GM12878 (cell line): ENCODE results near the gene OR2C1. TPM values are rescaled to one million over a fixed set of nuclear protein-coding genes. Genes with fewer than 3 reads are reported as not detected.
A peak's percentile ranks its signal among the peaks of the same experiment; 100 is the strongest.

Experiments used
- BHLHE40 ChIP-seq, 2 experiments: fragments of 450-650 bp in 1 of 2; IDR thresholded peaks; 2 replicates each; pipeline ENCODE4 v1.6.1; 2011 to 2017; ENCODE audit warnings: low read depth in 2 of 2, borderline replicate concordance in 1 of 2, improper control_type of control experiment in 1 of 2, low read length in 1 of 2, mild to moderate bottlenecking in 1 of 2
- CBFB ChIP-seq: IDR thresholded peaks from 2 replicates; pipeline ENCODE4 v1.6.1; 2016; ENCODE audit warnings: antibody characterized with exemption, low read depth
- CREB1 ChIP-seq: IDR thresholded peaks from 2 replicates; pipeline ENCODE4 v1.6.1; 2012; ENCODE audit warnings: low read depth, mild to moderate bottlenecking, inconsistent platforms
- CREM ChIP-seq: IDR thresholded peaks from 2 replicates; pipeline ENCODE4 v1.6.1; 2014; ENCODE audit warnings: antibody characterized with exemption, low read depth
- GABPA ChIP-seq: IDR thresholded peaks from 2 replicates; pipeline ENCODE4 v1.6.1; 2014; ENCODE audit warnings: antibody characterized with exemption, low read depth, mild to moderate bottlenecking, inconsistent platforms
- GATAD2B ChIP-seq: fragments of 450-650 bp; conservative IDR thresholded peaks from 2 replicates; pipeline ENCODE4 v1.6.1; 2017; ENCODE audit warnings: low read depth, mild to moderate bottlenecking, moderate library complexity
- MYB ChIP-seq: fragments of 150-350 bp; IDR thresholded peaks from 2 replicates; pipeline ENCODE4 v1.6.1; 2014; ENCODE audit warnings: mild to moderate bottlenecking, low read depth, low read length, borderline replicate concordance
- NBN ChIP-seq: fragments of 450-650 bp; IDR thresholded peaks from 2 replicates; pipeline ENCODE4 v1.6.1; 2016
- NFYB ChIP-seq: IDR thresholded peaks from 2 replicates; pipeline ENCODE4 v1.6.1; 2011; ENCODE audit warnings: low read depth, mild to moderate bottlenecking, low read length, improper control_type of control experiment, moderate library complexity; ENCODE audit not compliant: insufficient read depth
- NRF1 ChIP-seq: conservative IDR thresholded peaks from 2 replicates; pipeline ENCODE4 v1.6.1; 2011; ENCODE audit warnings: mild to moderate bottlenecking, low read depth, low read length, improper control_type of control experiment
- RUNX3 ChIP-seq: IDR thresholded peaks from 2 replicates; pipeline ENCODE4 v1.6.1; 2012; ENCODE audit warnings: low read length, inconsistent platforms
- SP1 ChIP-seq: IDR thresholded peaks from one replicate; pipeline ENCODE4 v1.6.1; 2011; ENCODE audit warnings: low read depth, low read length
- TAF1 ChIP-seq: IDR thresholded peaks from 2 replicates; pipeline ENCODE4 v1.6.1; 2011; ENCODE audit warnings: mild to moderate bottlenecking, low read depth, low read length, borderline replicate concordance
- WRNIP1 ChIP-seq: IDR thresholded peaks from 2 replicates; pipeline ENCODE4 v1.6.1; 2011; ENCODE audit warnings: low read depth, low read length, improper control_type of control experiment, borderline replicate concordance
- ZNF24 ChIP-seq: fragments of 450-650 bp; IDR thresholded peaks from 2 replicates; pipeline ENCODE4 v1.6.1; 2017; ENCODE audit warnings: antibody characterized with exemption, mild to moderate bottlenecking
- polyA plus RNA-seq, 11 experiments: library from polyadenylated mRNA; depleted of rRNA in 4 of 11; unstranded in 6 of 11; stranded (reverse) in 5 of 11; fragments of >200 nt; fragmentation: Nextera tagmentation in 4 of 11; fragmentation: Illumina TruSeq in 1 of 11; extraction: Ambion mirVana in 4 of 11; extraction: Trizol in 1 of 11; gene quantifications; 1 replicate in 1 of 11; 2 replicates in 10 of 11; pipeline versions ENCODE4 v1.2.1 to v1.2.3, GENCODE V29; 2011 to 2016; ENCODE audit warnings: inconsistent platforms in 2 of 11, missing spikeins in 2 of 11, low read depth in 1 of 11
- total RNA-seq, 4 experiments: library from RNA; depleted of rRNA in 3 of 4; stranded (reverse); fragments of >200 nt in 3 of 4; fragmentation: Illumina TruSeq in 1 of 4; extraction: Trizol in 1 of 4; gene quantifications; 2 replicates each; pipeline versions ENCODE4 v1.2.1 to v1.2.3, GENCODE V29; 2013 to 2021
- TF ChIP-seq, protein P1 (sequence below): fragments of 450-650 bp; IDR thresholded peaks from 2 replicates; pipeline ENCODE4 v1.6.1; 2016; ENCODE audit warnings: mild to moderate bottlenecking, moderate library complexity, borderline replicate concordance
- TF ChIP-seq, protein P2 (sequence below): fragments of 450-650 bp; IDR thresholded peaks from 2 replicates; pipeline ENCODE4 v1.6.1; 2017; ENCODE audit warnings: mild to moderate bottlenecking, moderate library complexity
- TF ChIP-seq, protein P3 (sequence below): fragments of 450-650 bp; IDR thresholded peaks from 2 replicates; pipeline ENCODE4 v1.6.1; 2016; ENCODE audit warnings: mild to moderate bottlenecking

Gene OR2C1
- total and polyA plus RNA-seq, 10 of the 15 experiments (the other 5 are each of a cell fraction or from before 2014, with no cell fraction given) = 0.05 to 0.21 (median 0.14) TPM; not detected in 5

DNA sequence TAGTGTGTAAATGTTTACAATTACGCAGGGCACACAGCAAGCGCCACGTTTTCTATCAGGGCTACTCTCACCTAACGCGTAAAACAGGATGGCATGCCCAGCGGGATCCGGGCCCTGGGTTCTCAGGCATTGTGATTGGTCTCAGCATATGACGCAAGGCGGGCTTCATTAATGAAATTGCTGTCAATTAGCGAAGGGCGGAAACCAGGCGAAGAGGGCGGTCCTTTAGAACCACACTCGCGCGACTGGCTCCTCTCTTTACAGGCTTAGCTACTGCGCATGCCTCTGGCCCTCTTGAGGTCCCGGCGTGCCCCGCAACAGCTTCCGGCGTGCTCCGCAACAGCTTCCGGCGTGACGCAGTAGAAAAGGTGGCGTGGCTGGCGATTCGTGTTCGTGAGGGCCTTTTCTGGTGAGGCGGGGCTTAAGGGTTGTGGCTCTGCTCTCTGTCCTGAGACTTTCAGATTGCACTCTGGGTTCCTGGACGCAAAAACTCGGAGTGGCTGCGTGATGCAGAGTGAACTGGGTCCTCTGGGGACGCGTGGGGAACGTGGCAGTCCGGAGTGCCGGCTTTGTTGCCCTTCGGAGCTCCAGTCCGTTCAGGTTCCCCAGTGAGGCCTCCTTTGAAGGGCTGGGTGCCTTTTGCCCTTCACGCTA lies 9.2 kb downstream of the OR2C1 start (continued):
- TF ChIP-seq CREM = 0 out of 2 replicates have a peak, but pooled peaks have one; percentile 28
- TF ChIP-seq CBFB = no peak
- TF ChIP-seq BHLHE40 (IDR thresholded peaks at IDR 0.05; ENCODE audit: borderline replicate concordance in 1 of 2, low read depth in 2 of 2, low read length in 1 of 2) = 0 out of 4 replicates have a peak, but pooled peaks of 1 of the 2 experiments have one; percentile 24
- peak; percentile 51 for TF ChIP-seq TAF1
- TF ChIP-seq NBN = no peak
- TF ChIP-seq NFYB = peak; percentile 66; the same call in 1 of the 2 replicates
- TF ChIP-seq, protein P1, sequence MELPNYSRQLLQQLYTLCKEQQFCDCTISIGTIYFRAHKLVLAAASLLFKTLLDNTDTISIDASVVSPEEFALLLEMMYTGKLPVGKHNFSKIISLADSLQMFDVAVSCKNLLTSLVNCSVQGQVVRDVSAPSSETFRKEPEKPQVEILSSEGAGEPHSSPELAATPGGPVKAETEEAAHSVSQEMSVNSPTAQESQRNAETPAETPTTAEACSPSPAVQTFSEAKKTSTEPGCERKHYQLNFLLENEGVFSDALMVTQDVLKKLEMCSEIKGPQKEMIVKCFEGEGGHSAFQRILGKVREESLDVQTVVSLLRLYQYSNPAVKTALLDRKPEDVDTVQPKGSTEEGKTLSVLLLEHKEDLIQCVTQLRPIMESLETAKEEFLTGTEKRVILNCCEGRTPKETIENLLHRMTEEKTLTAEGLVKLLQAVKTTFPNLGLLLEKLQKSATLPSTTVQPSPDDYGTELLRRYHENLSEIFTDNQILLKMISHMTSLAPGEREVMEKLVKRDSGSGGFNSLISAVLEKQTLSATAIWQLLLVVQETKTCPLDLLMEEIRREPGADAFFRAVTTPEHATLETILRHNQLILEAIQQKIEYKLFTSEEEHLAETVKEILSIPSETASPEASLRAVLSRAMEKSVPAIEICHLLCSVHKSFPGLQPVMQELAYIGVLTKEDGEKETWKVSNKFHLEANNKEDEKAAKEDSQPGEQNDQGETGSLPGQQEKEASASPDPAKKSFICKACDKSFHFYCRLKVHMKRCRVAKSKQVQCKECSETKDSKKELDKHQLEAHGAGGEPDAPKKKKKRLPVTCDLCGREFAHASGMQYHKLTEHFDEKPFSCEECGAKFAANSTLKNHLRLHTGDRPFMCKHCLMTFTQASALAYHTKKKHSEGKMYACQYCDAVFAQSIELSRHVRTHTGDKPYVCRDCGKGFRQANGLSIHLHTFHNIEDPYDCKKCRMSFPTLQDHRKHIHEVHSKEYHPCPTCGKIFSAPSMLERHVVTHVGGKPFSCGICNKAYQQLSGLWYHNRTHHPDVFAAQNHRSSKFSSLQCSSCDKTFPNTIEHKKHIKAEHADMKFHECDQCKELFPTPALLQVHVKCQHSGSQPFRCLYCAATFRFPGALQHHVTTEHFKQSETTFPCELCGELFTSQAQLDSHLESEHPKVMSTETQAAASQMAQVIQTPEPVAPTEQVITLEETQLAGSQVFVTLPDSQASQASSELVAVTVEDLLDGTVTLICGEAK = peak; percentile 86
- no peak for TF ChIP-seq SP1
- TF ChIP-seq CREB1 = peak; percentile 43; the same call in 1 of the 2 replicates
- TF ChIP-seq, protein P2, sequence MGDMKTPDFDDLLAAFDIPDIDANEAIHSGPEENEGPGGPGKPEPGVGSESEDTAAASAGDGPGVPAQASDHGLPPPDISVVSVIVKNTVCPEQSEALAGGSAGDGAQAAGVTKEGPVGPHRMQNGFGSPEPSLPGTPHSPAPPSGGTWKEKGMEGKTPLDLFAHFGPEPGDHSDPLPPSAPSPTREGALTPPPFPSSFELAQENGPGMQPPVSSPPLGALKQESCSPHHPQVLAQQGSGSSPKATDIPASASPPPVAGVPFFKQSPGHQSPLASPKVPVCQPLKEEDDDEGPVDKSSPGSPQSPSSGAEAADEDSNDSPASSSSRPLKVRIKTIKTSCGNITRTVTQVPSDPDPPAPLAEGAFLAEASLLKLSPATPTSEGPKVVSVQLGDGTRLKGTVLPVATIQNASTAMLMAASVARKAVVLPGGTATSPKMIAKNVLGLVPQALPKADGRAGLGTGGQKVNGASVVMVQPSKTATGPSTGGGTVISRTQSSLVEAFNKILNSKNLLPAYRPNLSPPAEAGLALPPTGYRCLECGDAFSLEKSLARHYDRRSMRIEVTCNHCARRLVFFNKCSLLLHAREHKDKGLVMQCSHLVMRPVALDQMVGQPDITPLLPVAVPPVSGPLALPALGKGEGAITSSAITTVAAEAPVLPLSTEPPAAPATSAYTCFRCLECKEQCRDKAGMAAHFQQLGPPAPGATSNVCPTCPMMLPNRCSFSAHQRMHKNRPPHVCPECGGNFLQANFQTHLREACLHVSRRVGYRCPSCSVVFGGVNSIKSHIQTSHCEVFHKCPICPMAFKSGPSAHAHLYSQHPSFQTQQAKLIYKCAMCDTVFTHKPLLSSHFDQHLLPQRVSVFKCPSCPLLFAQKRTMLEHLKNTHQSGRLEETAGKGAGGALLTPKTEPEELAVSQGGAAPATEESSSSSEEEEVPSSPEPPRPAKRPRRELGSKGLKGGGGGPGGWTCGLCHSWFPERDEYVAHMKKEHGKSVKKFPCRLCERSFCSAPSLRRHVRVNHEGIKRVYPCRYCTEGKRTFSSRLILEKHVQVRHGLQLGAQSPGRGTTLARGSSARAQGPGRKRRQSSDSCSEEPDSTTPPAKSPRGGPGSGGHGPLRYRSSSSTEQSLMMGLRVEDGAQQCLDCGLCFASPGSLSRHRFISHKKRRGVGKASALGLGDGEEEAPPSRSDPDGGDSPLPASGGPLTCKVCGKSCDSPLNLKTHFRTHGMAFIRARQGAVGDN = peak; percentile 53
- TF ChIP-seq, protein P3, sequence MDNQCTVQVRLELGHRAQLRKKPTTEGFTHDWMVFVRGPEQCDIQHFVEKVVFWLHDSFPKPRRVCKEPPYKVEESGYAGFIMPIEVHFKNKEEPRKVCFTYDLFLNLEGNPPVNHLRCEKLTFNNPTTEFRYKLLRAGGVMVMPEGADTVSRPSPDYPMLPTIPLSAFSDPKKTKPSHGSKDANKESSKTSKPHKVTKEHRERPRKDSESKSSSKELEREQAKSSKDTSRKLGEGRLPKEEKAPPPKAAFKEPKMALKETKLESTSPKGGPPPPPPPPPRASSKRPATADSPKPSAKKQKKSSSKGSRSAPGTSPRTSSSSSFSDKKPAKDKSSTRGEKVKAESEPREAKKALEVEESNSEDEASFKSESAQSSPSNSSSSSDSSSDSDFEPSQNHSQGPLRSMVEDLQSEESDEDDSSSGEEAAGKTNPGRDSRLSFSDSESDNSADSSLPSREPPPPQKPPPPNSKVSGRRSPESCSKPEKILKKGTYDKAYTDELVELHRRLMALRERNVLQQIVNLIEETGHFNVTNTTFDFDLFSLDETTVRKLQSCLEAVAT = peak; percentile 75; the same call in 1 of the 2 replicates
- TF ChIP-seq RUNX3 = no peak
- no peak for TF ChIP-seq ZNF24
- peak; percentile 85 for TF ChIP-seq GABPA
- TF ChIP-seq MYB = no peak
- TF ChIP-seq NRF1 = 0 out of 2 replicates have a peak, but pooled peaks have one; percentile 27
- no peak for TF ChIP-seq WRNIP1
- TF ChIP-seq GATAD2B = no peak
